Left renal cortex interstitium (tissue), 4 donors: ENCODE data around the gene MROH2B. TPM values are rescaled to one million over a fixed set of nuclear protein-coding genes. Genes with fewer than 3 reads are reported as not detected.

Source experiments
- DNase-seq, 4 donors: peaks; one replicate each; pipeline ENCODE4 v3.0.0-alpha.2; 2013; ENCODE audit warnings: low read depth in 4 of 4, low spot score in 2 of 4, missing footprints in 1 of 4
- polyA plus RNA-seq, 4 donors: library from polyadenylated mRNA; unstranded; fragments of 120-200 nt; gene quantifications; one replicate each; pipeline ENCODE4 v1.2.1, GENCODE V29; 2013; ENCODE audit not compliant: insufficient read length in 4 of 4

The MROH2B gene
- polyA plus RNA-seq: under 1 TPM in 3 of 4 donors, not detected in 1; 0.09 to 0.23 (median 0.13) TPM

DNA sequence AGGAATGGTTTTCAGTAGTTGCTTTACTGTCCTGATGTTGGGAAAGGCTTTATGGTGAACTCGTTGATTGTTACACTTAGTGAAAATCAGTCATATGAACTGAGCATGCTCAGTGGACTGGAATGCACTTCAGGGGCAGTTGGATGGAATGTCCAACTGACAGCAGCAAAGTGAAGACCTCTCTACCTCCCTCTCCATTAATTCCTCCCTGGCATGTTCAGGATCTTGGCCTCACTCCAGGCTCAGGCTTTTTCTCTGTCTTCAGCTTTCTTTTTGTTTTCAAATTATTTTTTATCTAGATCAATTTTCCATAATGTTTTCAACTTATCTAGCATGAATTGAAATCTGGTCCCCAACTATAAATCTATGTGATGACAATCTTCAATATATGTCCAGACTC is at the start of gene MROH2B:
Gene MROH2B, minus strand, starts transcription at position 101 of the 400 bp plus-strand sequence. CDS start 490 bp downstream, outside the sequence.
- DNase-seq: no peak

DNA sequence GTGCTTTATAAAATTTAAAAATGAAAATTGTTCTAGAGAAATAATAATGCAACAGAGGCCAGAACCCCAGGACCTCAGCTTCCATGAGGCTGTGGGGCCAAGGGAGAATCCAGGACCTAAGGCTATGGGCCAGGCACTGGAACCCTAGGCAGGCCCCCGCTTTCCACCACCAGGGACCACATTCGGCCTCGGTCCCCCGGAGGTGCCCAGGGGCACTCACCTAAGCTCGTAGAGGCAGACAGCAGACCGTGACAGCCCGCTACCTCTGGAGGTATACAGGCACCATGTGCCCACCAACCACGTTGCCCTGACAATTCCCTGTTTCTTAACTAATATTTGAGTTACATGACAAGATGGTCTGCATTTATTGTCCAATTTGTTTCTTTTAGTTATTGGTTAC is 49.5 kb upstream of the MROH2B start:
- no peak for DNase-seq

DNA sequence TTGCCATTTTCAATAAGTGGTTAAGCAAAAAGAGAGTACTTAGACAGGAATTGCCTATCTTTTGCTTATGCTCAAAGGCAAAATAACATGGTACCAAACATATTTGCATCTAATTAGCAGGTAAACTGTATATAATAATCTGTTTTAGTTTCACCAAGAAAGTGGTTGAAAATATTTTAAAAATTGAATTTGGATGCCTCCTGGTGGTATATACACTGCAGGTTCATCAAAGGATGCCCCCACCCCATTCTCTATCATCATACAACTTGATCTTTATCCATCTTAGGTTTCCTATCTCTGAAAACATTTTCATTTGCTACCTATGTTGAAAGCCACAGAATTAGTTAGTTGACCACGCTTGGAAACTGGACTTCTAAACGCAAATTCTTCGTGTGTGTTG is 47.0 kb upstream of the MROH2B start:
- DNase-seq: no peak

DNA sequence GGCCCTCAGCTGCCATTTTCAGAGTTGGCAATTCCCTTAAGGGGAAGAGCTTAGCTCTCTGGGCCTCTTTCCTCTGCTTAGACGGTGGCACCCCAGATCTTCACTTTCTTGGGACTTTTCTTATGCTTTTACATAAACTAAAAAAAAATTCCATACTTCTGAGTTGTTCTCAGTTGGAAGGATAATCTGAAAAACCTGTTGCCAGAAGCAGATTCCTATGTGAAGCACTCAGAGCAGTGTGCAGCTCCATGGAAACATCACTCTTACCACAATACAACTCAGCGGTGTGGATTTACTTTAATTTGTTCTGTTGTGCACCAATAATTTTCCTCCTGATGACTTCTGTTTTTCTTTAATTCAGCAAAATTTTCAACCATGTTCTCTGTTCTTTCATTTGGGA is 44.1 kb upstream of the MROH2B start:
- DNase-seq: no peak

DNA sequence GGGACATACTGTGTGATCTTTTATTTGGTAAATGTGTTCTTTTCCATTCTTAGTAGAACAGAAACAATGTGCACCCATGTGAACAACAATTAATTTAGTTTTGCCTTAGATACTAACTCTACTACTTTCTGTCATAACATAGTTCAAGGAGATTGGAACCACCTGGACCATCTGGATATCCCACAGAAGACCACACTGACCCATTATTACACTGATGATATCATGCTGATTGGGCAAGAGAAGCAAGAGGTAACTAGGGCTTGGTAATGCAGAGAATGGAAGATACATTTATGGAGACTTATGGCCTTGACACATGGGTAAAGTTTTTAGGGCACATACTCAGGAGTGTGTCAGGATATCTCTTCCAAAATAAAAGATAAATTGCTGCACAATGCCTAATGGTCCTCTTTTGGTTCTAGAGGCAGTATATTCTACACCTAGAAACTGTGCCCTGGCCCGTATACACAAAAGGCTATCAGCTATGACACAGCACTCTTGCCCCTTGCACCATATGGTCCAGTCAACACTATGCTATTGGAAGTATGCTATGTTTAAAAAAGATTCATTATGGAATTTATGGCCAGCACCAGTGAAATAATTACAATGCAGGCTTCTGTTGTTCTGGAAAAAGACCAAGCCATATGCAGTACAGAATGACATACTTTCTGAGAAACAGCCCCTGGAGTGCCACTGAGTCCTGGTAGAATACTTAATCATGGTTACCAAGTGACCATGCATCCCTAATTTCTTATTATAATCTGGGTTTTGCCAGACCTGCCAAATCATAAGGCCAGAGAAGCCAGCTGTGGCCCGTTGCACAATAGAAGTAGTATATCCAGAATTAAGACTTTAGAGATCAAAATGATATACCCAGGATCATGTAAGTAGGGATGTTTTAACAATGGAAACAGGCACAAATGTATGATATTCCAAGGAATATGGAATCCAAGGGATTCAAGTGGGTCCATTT is 41.6 kb upstream of the MROH2B start:
- no peak for DNase-seq

DNA sequence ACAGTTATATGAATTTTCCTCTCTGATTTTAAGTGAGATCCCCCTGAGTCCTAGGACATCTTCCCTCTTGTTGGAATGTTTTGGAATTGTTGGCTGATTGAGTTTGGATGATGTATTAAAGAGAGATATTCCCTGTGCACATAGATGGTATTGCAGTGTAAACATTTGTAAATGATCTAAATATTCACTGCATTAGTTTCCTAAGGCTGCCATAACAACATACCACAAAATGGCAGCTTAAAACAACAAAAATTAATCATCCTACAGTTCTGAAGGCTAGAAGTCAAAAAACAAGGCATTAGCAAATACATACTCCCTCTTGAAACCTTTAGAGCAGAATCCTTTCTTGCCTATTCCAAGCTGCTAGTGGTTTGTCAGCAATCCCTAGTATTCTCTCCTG is 38.0 kb upstream of the MROH2B start:
- DNase-seq: no peak

DNA sequence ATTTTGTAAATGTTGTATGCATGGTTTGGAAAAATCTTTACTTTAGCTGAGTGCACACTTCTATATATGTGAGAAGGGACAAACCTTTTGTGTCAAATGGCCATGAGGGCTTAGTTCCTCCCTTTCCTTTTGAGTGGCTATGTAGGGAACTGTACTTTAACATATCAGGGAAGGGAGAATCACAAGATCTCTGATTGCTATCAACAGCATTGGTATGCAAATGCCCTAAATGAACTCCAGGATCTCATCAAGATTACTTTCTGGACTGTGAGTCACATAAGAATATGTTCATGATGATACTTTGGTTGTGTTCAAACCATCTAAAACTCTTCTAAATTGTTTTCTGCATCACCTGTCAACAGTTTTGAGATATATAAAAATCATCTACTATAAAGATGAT is 31.2 kb upstream of the MROH2B start:
- no peak for DNase-seq

DNA sequence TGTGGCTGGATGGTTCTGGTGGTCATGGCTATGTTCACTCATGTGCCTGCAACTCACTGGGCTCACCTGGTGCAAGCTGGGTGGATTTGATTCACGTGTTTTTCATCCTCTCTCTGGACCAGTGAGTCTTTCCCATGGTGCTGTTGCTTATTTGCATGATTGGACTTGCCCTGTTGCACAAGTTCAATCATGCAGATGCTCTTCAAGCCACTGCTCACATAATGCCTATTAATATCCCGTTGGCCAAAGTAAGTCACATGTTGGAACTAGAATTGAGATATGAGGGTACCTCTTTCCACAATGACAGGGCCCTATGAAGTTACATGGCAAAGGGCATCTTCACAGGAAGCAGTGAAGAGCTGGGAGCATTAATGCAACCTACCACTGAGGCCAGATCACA is 26.5 kb upstream of the MROH2B start:
- DNase-seq: no peak

DNA sequence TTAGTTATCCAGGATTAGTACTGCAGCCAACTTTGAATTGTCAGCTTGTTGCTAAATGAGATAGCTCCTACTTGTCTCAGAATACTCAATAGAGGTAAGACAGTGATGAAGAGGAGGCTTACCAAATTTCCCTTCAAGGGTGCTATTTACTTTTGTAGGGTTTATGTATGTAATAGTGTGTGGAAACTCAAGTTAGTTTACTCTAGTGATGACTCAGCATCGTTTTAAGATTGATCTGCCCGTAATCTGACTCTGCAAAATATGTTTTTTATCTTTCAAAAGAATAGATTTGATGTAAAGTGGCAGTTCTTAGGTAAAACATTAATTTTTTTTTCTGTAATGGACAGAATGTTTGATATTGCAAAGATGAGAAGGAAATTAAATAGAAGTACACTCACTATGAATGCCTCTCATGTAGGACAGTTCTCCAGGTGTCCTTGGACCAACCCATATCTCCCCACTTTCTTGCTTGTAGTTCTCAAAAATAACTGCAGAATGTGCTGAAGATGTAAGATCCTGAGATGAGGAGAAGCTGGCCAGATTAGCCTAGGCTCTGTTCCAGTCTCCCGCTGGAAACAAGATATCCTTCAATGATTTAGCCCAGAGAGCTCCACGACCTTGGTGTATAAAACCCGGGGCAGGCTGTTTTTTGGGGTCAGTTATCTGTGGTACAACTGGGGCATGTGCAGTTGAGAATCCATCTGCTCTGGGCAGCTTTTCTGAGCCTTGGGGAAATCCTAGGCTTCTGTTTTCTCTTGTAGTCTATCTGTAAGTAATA is 24.4 kb upstream of the MROH2B start:
- no peak for DNase-seq

DNA sequence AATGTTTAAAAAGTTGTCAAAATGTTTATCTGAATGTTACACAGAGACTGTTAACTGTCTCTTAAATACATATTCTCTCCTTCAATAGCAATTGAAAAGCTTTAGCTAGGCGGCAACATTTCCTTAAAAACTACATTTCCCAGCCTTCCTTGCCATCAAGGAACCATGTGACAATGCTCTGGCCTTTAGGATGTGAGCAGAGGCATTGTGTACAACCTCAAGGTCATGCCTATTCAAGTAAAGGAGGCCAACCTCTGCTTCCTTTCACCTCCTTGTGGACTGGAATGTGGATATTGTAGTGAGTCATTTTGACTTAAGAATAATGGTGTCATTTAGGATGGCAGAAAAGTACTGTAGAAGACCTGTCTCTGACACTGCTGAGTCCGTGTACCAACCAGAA is 23.7 kb upstream of the MROH2B start:
- DNase-seq: no peak

DNA sequence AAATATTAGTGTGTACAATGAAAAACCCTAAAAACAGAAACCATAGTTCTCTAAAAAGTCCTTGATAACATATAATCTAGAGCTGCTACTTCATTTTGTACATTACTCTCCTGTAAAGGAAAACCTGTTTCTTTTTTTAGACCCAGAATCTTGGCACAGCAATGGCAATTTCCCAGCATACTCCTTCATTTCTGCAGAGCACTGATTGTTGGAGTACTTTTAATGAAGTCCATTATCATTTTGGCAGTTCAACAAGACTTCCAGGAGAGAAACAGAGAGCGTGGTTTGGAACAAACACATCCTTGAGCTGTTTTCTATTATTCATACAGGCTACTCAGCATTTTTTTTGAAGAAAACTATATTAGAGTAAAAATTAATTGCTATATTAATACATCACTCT is 22.7 kb upstream of the MROH2B start:
- DNase-seq: no peak

DNA sequence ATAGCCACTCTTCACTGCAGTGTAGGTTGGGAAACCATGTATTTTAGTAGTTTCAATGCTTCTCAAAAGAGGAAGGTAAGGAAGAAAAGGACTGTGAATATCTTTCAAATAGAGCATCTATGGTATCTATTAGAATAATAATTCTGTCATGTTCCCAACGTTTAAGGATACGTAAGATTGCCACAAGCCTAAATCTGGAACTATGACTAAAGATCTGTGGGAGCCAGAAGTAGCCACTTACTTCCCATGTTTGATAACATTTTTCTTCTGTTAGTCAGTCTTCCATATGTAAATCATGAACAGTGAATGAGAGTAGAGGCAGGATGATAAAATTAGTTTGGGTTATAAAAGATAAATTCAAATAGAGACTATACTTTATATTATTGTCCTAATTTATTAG is 16.3 kb upstream of the MROH2B start:
- no peak for DNase-seq

DNA sequence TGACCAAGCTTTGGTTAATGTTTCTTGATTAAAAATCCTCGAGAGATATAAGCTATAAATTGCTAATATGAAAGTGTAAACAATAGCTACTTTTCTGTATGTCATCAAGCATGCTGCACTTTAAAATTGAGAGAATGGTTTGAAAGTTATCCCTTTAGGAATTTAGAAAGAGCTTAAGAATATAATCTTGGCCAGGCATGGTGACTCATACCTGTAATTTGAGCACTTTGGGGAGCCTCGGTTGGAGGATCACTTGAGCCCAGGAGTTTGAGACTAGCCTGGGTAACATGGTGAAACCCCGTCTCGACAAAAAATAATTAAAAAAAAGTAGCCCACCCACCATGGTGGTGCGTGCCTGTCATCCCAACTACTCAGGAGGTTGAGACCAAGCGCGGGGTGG is 12.2 kb upstream of the MROH2B start:
- no peak for DNase-seq

DNA sequence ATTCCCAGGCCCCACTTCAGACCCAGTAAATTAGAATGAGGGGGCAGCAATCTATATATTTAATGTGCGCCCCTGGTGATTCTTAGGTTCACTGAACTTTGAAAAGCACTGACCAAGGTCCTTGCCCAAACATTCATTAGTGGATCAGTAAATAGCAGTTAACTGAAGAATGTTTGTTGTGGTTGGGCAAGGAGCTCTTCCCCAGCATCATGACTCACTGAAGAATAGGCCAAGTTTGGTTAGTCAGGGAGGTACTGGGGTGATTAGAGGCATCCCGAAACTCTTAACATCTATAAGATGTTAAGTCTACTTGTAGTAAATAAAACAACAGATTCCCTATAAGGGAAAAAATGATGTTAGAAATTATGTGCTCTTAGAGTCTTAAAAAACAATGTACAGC is 833 bp upstream of the MROH2B start:
- DNase-seq: no peak

DNA sequence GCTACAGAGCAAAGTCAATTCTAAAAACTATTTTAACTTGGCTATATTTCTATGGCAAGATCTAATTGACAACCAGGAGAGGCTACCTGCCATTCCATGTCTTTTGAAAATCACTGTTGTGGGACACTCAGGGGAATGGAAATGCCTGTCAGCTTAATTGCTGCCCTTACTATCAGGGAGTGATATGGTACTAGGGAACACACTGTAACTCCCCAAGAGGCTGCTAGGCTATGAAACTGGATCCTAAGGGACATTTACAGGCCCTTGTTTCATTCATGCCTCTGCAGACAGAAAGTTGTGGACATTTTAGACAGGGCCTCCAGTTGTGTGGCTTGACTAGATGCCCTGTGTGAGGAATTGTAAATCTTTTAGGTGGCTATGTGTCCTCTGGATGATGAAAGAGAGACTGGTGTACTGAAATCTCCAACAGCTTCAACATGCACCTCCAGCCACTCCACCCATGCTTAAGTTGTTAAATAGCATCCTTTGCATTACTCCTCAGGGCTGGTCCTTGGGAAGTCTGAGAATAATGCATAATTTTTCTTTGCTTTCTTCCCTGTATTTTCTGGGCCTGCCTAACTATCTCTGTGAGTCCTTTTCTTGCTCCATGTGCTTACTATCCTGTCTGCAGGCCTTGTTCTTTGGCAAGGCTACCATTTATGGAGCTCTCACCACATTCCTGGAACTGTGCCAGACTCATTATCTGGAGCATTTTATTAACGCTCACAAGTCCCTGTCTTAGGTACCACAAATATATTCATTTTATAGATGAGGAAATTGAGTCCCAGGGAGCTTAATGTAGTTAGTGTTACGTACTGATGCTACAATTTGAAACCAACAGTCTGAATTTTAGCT is 3.2 kb downstream of the MROH2B start:
- no peak for DNase-seq

DNA sequence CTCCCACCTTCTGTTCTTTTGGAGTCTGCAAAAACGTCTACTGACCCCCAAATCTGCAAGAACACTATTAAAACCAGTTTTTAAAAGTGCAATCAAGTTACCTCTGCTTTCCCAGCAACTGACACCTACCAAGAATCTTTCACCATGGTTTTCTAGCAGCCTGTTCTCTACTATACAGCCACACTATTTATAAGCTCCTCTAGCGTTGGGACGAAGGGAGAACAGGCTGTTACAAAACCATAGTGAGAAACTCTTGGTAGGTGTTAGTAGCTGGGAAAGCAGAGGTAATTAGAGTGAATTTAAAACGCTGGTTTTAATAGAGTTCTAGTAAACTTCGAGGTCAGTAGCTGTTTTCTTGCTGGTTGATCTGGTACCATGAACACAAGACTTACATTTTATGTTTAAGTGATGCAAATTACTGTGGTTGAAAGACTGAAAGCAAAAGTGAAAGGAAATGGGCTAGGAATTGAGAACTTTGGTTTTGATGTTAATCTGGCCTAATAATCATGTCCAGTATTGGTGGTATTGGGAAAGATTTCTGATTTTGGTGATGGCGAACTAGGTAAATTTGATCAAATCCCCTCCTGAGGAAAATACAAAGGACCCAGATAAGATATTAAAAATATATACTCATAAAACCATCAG is 5.3 kb downstream of the MROH2B start:
- no peak for DNase-seq

DNA sequence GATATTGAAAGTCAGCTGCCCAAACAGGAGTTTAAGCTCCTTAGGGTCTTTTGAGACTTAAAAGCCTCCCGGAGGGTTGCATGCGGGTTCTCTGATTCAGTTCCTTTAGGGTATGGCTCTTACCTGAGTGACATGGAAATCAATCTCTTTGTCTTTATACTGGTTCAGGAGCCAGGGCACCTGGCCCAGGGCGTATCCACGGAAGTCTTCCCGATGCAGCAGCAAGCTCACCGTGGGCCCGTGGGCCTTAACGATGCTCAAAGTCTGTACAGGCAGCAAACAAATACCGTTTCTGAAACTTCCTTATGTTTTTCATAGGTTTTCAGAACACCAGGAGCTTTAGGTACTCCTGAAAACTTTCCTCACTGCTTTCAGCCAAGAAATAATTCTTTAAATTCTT is 13.2 kb downstream of the MROH2B start:
- DNase-seq: no peak

DNA sequence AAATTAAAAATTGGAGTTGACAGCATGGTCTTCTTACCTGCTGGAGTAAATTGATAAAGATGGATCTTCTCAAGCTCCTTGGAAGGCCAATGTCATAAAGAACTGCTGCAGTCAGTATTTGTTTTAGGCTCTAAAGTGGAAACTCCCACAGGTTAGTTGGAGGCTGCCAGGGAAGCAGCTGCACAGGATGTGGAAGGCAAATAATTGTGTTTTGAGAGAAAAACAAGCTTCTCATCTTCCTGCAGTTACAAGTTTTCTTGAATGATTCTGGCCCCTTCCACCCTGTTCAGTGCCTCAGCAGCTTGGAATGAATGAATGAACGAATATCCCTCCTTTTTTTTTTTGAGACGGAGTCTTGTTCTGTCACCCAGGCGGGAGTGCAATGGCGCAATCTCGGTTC is 13.9 kb downstream of the MROH2B start:
- no peak for DNase-seq

DNA sequence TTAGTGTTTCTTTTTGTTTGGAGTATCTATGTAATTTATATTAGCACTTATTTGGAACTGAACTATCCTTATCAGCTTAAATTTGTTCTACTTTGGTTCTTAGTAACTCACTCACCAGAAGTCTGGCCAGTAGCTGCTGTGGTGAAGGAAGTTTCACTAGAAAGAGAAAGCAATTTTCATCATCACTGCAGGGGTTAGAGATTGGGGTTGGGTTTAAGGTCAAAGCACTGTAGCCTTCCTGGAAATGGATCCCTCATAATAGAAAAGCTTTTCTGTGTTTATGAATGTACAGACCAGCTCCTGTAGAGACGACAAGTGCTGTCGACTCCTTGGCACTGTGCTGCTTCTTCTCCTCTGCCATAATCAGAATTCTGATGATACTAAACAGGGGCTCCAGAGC is 22.2 kb downstream of the MROH2B start:
- no peak for DNase-seq

DNA sequence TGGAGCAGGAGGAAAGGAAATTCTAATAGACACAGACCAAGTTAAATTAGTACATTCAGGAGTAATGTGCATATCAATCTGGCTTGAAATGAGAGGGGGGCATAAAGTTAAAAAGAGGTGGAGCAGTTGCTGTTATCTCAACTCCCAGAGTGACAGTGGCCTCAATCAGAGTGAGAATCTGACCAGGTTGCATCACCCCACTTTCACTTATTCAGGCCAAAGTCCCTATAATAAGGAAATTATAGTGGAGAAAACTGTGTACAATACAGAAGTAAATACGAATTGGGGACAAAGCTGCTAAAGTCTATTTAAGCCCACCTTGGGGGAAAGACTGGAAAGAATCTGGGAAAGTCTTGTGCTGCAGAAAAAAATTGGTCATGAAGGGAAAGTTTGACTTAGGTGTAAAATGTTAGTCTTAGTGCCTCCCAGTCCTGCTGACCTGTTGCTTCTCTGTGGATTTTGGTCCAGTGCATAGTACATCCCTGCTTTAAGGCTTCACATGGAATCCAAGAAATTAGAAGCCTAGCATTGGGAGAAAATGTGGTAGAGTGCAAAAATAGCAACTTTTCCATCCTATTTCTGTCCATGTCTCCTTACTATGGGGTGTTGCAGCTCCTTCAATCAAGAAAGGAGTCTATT is 27.9 kb downstream of the MROH2B start:
- DNase-seq: no peak
